Measurements from ENCODE around the gene CFAP45.

The CFAP45 gene

DNA sequence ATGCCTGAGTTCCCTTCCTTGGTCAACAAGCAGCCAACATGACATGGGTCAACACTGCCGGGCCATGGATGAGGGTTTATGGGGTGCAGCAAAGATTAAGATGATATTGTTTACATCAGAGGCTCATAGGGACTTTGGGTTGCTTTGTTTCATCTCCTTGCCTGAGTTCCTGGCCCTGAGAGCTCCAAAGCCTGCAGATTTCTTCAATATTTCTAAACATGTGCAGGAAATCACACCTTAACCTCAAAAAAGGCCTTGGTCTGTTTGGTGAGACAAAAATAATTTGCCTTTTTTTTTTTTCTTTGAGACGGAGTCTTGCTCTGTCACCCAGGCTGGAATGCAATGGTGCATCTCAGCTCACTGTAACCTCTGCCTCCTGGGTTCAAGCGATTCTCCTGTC lies 72.4 kb downstream of the CFAP45 start:
- TF ChIP-seq, protein P1, sequence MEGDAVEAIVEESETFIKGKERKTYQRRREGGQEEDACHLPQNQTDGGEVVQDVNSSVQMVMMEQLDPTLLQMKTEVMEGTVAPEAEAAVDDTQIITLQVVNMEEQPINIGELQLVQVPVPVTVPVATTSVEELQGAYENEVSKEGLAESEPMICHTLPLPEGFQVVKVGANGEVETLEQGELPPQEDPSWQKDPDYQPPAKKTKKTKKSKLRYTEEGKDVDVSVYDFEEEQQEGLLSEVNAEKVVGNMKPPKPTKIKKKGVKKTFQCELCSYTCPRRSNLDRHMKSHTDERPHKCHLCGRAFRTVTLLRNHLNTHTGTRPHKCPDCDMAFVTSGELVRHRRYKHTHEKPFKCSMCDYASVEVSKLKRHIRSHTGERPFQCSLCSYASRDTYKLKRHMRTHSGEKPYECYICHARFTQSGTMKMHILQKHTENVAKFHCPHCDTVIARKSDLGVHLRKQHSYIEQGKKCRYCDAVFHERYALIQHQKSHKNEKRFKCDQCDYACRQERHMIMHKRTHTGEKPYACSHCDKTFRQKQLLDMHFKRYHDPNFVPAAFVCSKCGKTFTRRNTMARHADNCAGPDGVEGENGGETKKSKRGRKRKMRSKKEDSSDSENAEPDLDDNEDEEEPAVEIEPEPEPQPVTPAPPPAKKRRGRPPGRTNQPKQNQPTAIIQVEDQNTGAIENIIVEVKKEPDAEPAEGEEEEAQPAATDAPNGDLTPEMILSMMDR (IDR thresholded peaks at IDR 0.05; ENCODE audit: insufficient read depth, low read depth, low read length, missing control alignments) = no peak
- no peak overlapping the region for H3K4me3 ChIP-seq (ENCODE audit: low read depth, low read length)
- peak; percentile 21 for DNase-seq (ENCODE audit: low read depth)

GRCh38 chr1:159827102-159827490 lies 72.9 kb downstream of the CFAP45 start:
- no peak overlapping the region for H3K4me3 ChIP-seq (ENCODE audit: low read depth, low read length)
- TF ChIP-seq, protein P1 (IDR thresholded peaks at IDR 0.05; ENCODE audit: insufficient read depth, low read depth, low read length, missing control alignments) = no peak
- no peak for DNase-seq (ENCODE audit: low read depth)

- peak; percentile 72 for DNase-seq (ENCODE audit: low read depth)
- TF ChIP-seq, protein P1 (IDR thresholded peaks at IDR 0.05; ENCODE audit: insufficient read depth, low read depth, low read length, missing control alignments) = no peak
- no peak within 1 kb of the TSS for H3K4me3 ChIP-seq (ENCODE audit: low read depth, low read length)
Observed at GRCh38 chr1:159826441-159827101, 73.4 kb downstream of the CFAP45 start, which contains the start of gene SLAMF8. Gene SLAMF8, plus strand, starts transcription at chr1:159826873. Its CDS starts 26 bp downstream, at chr1:159826899.

- DNase-seq (ENCODE audit: low read depth) = no peak
- H3K4me3 ChIP-seq (ENCODE audit: low read depth, low read length) = no peak overlapping the region
- TF ChIP-seq, protein P1 (IDR thresholded peaks at IDR 0.05; ENCODE audit: insufficient read depth, low read depth, low read length, missing control alignments) = no peak
Observed at GRCh38 chr1:159825564-159825963, 74.4 kb downstream of the CFAP45 start.

- TF ChIP-seq, protein P1 (IDR thresholded peaks at IDR 0.05; ENCODE audit: insufficient read depth, low read depth, low read length, missing control alignments) = no peak
- DNase-seq (ENCODE audit: low read depth) = no peak
- H3K4me3 ChIP-seq (ENCODE audit: low read depth, low read length) = no peak overlapping the region
Observed at GRCh38 chr1:159823406-159823805, 76.6 kb downstream of the CFAP45 start.

Data from GM12865 (cell line).